Osteocyte (in vitro differentiated cells): ENCODE data around the gene SRSF11. TPM values are rescaled to one million over a fixed set of nuclear protein-coding genes. Genes with fewer than 3 reads are reported as not detected.
"Not testable (repeated sequence)": the region's sequence is repeated elsewhere in the genome, so short reads cannot be mapped to it uniquely, and the experiment has no call there.

Source experiments
- DNase-seq: peaks from one replicate; pipeline ENCODE4 v3.0.0; 2021; ENCODE audit warnings: mixed read lengths; ENCODE audit not compliant: unreplicated experiment; ENCODE audit errors: extremely low spot score
- H3K27ac Mint-ChIP-seq: one replicate; pipeline ENCODE4 v1.8.0; 2021; ENCODE audit warnings: mild to moderate bottlenecking, mixed read lengths; ENCODE audit not compliant: unreplicated experiment
- H3K27me3 Mint-ChIP-seq: one replicate; pipeline ENCODE4 v1.8.0; 2021; ENCODE audit warnings: mixed read lengths; ENCODE audit not compliant: unreplicated experiment
- H3K36me3 Mint-ChIP-seq: one replicate; pipeline ENCODE4 v1.8.0; 2021; ENCODE audit warnings: mixed read lengths; ENCODE audit not compliant: unreplicated experiment
- H3K4me1 Mint-ChIP-seq: one replicate; pipeline ENCODE4 v1.8.0; 2021; ENCODE audit warnings: mixed read lengths; ENCODE audit not compliant: unreplicated experiment
- H3K4me3 Mint-ChIP-seq: one replicate; pipeline ENCODE4 v1.8.0; 2021; ENCODE audit warnings: mild to moderate bottlenecking, moderate library complexity, mixed read lengths; ENCODE audit not compliant: unreplicated experiment
- H3K9me3 Mint-ChIP-seq: one replicate; pipeline ENCODE4 v1.8.0; 2021; ENCODE audit warnings: mixed read lengths; ENCODE audit not compliant: unreplicated experiment
- CTCF ChIP-seq: fragments of 200-600 bp; sonication (generic); IDR thresholded peaks from 2 replicates; pipeline ENCODE4 v1.5.0; 2021; ENCODE audit warnings: antibody characterized with exemption, mild to moderate bottlenecking, moderate library complexity
- long read RNA-seq: library from polyadenylated mRNA; unstranded; transcript quantifications from one replicate; pipeline ENCODE4 v2.0.0, GENCODE V29; 2021
- total RNA-seq: library from RNA; stranded (reverse); gene quantifications from 2 replicates; pipeline ENCODE4 v1.2.1, GENCODE V29; 2021

The SRSF11 gene
- total RNA-seq, result 209 and 214 TPM in 2 replicates
- long read RNA-seq, full-length matches to known transcripts, result 9 of 174 reads
- long read RNA-seq, partial matches to known transcripts, result 120 of 174 reads
- long read RNA-seq, other reads (novel, unspliced or antisense), result 45 of 174 reads

GRCh38 chr1:70221238-70222121, at the start of gene SRSF11:
SRSF11 (plus strand) TSS chr1:70221380; CDS start chr1:70221637, 257 bp downstream.
- Mint-ChIP-seq H3K27me3 (no peaks in the 10 kb centered on the region), H3K27ac (peak within 1 kb of the TSS; percentile 95), H3K4me3 (peak within 1 kb of the TSS; percentile 88), H3K4me1 (peaks cover 39% of the 10 kb centered on the region), H3K36me3 (peaks cover 32% of the 10 kb centered on the region), H3K9me3 (no peaks in the 10 kb centered on the region)
- peak; percentile 98 for DNase-seq
- TF ChIP-seq CTCF, result peak; percentile 16

- peaks cover 3% of the 10 kb centered on the region for H3K9me3 Mint-ChIP-seq
- no peak for DNase-seq
- no peaks in the 10 kb centered on the region for H3K27me3 Mint-ChIP-seq
- no peak for TF ChIP-seq CTCF
- peaks cover 13% of the 10 kb centered on the region for H3K4me1 Mint-ChIP-seq
- peaks cover 36% of the 10 kb centered on the region for H3K36me3 Mint-ChIP-seq
- no peak overlapping the region for H3K27ac Mint-ChIP-seq
- H3K4me3 Mint-ChIP-seq, result no peak overlapping the region
Measured at GRCh38 chr1:70171512-70171911, 49.7 kb upstream of the SRSF11 start.

GRCh38 chr1:70185181-70185580, 36.0 kb upstream of the SRSF11 start:
- not testable (repeated sequence) for H3K27ac Mint-ChIP-seq, H3K27me3 Mint-ChIP-seq, H3K4me1 Mint-ChIP-seq, DNase-seq, H3K9me3 Mint-ChIP-seq, H3K4me3 Mint-ChIP-seq
- peaks cover 15% of the 10 kb centered on the region for H3K36me3 Mint-ChIP-seq

- H3K4me3 Mint-ChIP-seq, result no peak overlapping the region
- no peak for TF ChIP-seq CTCF
- H3K9me3 Mint-ChIP-seq, result peaks cover 5% of the 10 kb centered on the region
- H3K27me3 Mint-ChIP-seq, result no peaks in the 10 kb centered on the region
- H3K4me1 Mint-ChIP-seq, result peaks cover 4% of the 10 kb centered on the region
- no peak overlapping the region for H3K27ac Mint-ChIP-seq
- H3K36me3 Mint-ChIP-seq, result peaks cover 7% of the 10 kb centered on the region
- DNase-seq, result no peak
Measured at GRCh38 chr1:70188522-70188921, 32.7 kb upstream of the SRSF11 start.

- no peaks in the 10 kb centered on the region for H3K27me3 Mint-ChIP-seq
- H3K36me3 Mint-ChIP-seq, result peaks cover 7% of the 10 kb centered on the region
- no peak for DNase-seq
- H3K4me3 Mint-ChIP-seq, result no peak overlapping the region
- H3K4me1 Mint-ChIP-seq, result peaks cover 4% of the 10 kb centered on the region
- H3K9me3 Mint-ChIP-seq, result peaks cover 5% of the 10 kb centered on the region
- TF ChIP-seq CTCF, result no peak
- H3K27ac Mint-ChIP-seq, result no peak overlapping the region
Measured at GRCh38 chr1:70190180-70190579, 31.0 kb upstream of the SRSF11 start.

- H3K4me1 Mint-ChIP-seq, H3K9me3 Mint-ChIP-seq, DNase-seq, H3K27me3 Mint-ChIP-seq, H3K36me3 Mint-ChIP-seq, H3K27ac Mint-ChIP-seq, H3K4me3 Mint-ChIP-seq: not testable (repeated sequence)
Measured at GRCh38 chr1:70192446-70192845, 28.7 kb upstream of the SRSF11 start.
